Activated CD8-positive, alpha-beta T cell treated with anti-CD3 and anti-CD28 coated beads for 36 hours (primary cell): ENCODE results near the gene KDM7A. TPM values are rescaled to one million over a fixed set of nuclear protein-coding genes. Genes with fewer than 3 reads are reported as not detected.

Experiments used
- ATAC-seq: fragments of 200-7000 bp; cut with Tn5 transposase; one replicate; pipeline ENCODE4 v1.10.0; 2021; ENCODE audit warnings: mild to moderate bottlenecking, moderate library complexity
- CTCF ChIA-PET: fragments of 350-600 bp; sonication (Branson Sonifier 250); formaldehyde crosslinking; loops from one replicate; lab custom pipeline; 2021; ENCODE audit warnings: antibody characterized with exemption; lab: Charles Lee
- POLR2A ChIA-PET: fragments of 350-600 bp; sonication (Branson Sonifier 250); formaldehyde crosslinking; loops from one replicate; lab custom pipeline; 2021; ENCODE audit warnings: antibody characterized with exemption; lab: Charles Lee
- DNase-seq: peaks from one replicate; pipeline ENCODE4 v3.0.0-alpha.2; 2020
- H3K27ac Mint-ChIP-seq: one replicate; pipeline ENCODE4 v1.8.0; 2021; ENCODE audit warnings: mild to moderate bottlenecking, mixed read lengths
- H3K27me3 Mint-ChIP-seq: one replicate; pipeline ENCODE4 v1.8.0; 2021; ENCODE audit warnings: mixed read lengths
- H3K36me3 Mint-ChIP-seq: one replicate; pipeline ENCODE4 v1.8.0; 2021; ENCODE audit warnings: low read depth, mixed read lengths
- H3K4me1 Mint-ChIP-seq: one replicate; pipeline ENCODE4 v1.8.0; 2021; ENCODE audit warnings: low read depth, mixed read lengths
- H3K4me3 Mint-ChIP-seq: one replicate; pipeline ENCODE4 v1.8.0; 2021; ENCODE audit warnings: mild to moderate bottlenecking, moderate library complexity, mixed read lengths
- H3K9me3 Mint-ChIP-seq: one replicate; pipeline ENCODE4 v1.8.0; 2021; ENCODE audit warnings: mixed read lengths
- CTCF ChIP-seq: fragments of 200-600 bp; IDR thresholded peaks from one replicate; pipeline ENCODE4 v1.8.0; 2022; ENCODE audit warnings: antibody characterized with exemption, mild to moderate bottlenecking
- intact Hi-C: fragments of 100-400 bp; cut with micrococcal nuclease; formaldehyde crosslinking; loops from one replicate; pipeline ENCODE4 v1.10.0; 2022
- total RNA-seq, 2 experiments: library from RNA; stranded (reverse); gene quantifications; one replicate each; pipeline ENCODE4 v1.2.3, GENCODE V29; 2021

Gene KDM7A
- total RNA-seq, 2 experiments from 2014 or later: 21.1 to 22.9 TPM

GRCh38 chr7:140044251-140044650 is 132.5 kb downstream of the KDM7A start:
- no peaks in the 10 kb centered on the region for H3K27me3 Mint-ChIP-seq
- no peaks in the 10 kb centered on the region for H3K9me3 Mint-ChIP-seq
- no peak for TF ChIP-seq CTCF
- POLR2A ChIA-PET: no interaction called here
- ATAC-seq: no peak
- H3K4me3 Mint-ChIP-seq: no peak overlapping the region
- intact Hi-C loops: no loop called here
- H3K27ac Mint-ChIP-seq: no peak overlapping the region
- H3K4me1 Mint-ChIP-seq: peaks cover 6% of the 10 kb centered on the region
- peaks cover 8% of the 10 kb centered on the region for H3K36me3 Mint-ChIP-seq
- no peak for DNase-seq
- CTCF ChIA-PET: no interaction called here

- intact Hi-C loops: no loop called here
- Mint-ChIP-seq H3K4me1 (peaks cover 10% of the 10 kb centered on the region), H3K4me3 (no peak overlapping the region), H3K27me3 (no peaks in the 10 kb centered on the region), H3K9me3 (no peaks in the 10 kb centered on the region), H3K36me3 (peaks cover 14% of the 10 kb centered on the region), H3K27ac (no peak overlapping the region)
- POLR2A ChIA-PET: no interaction called here
- ATAC-seq (no peak), DNase-seq (no peak)
- no peak for TF ChIP-seq CTCF
- CTCF ChIA-PET: no interaction called here
Observed at GRCh38 chr7:140042386-140042670, 134.5 kb downstream of the KDM7A start.

GRCh38 chr7:140041659-140042385 is 135.0 kb downstream of the KDM7A start:
- intact Hi-C loops: no loop called here
- no peak for TF ChIP-seq CTCF
- H3K4me3 Mint-ChIP-seq: no peak overlapping the region
- no peak overlapping the region for H3K27ac Mint-ChIP-seq
- ChIA-PET POLR2A (no interaction called here), CTCF (no interaction called here)
- H3K36me3 Mint-ChIP-seq: peaks cover 16% of the 10 kb centered on the region
- H3K4me1 Mint-ChIP-seq: peaks cover 12% of the 10 kb centered on the region
- DNase-seq (no peak), ATAC-seq (no peak)
- no peaks in the 10 kb centered on the region for H3K27me3 Mint-ChIP-seq
- H3K9me3 Mint-ChIP-seq: no peaks in the 10 kb centered on the region

- CTCF ChIA-PET: no interaction called here
- Mint-ChIP-seq H3K4me3 (no peak overlapping the region), H3K27me3 (no peaks in the 10 kb centered on the region), H3K9me3 (no peaks in the 10 kb centered on the region), H3K4me1 (peaks cover 26% of the 10 kb centered on the region), H3K36me3 (peaks cover 16% of the 10 kb centered on the region), H3K27ac (no peak overlapping the region)
- intact Hi-C loops: no loop called here
- POLR2A ChIA-PET: no interaction called here
- no peak for DNase-seq
- TF ChIP-seq CTCF: no peak
- no peak for ATAC-seq
Observed at GRCh38 chr7:140039896-140040295, 136.9 kb downstream of the KDM7A start.

GRCh38 chr7:140039066-140039465 is 137.7 kb downstream of the KDM7A start:
- DNase-seq: no peak
- CTCF ChIA-PET: interaction anchor here (1.3 kb wide), 1 partner anchor 394 kb away, joined by 3 read pairs; no protein-coding TSS in a partner anchor
- intact Hi-C loops: no loop called here
- TF ChIP-seq CTCF: no peak
- no peak for ATAC-seq
- POLR2A ChIA-PET: interaction anchor here (0.7 kb wide), 1 partner anchor 566 kb away, joined by 3 read pairs; no protein-coding TSS in a partner anchor
- no peak overlapping the region for H3K27ac Mint-ChIP-seq
- H3K27me3 Mint-ChIP-seq: no peaks in the 10 kb centered on the region
- H3K4me1 Mint-ChIP-seq: peaks cover 26% of the 10 kb centered on the region
- H3K9me3 Mint-ChIP-seq: no peaks in the 10 kb centered on the region
- H3K4me3 Mint-ChIP-seq: no peak overlapping the region
- H3K36me3 Mint-ChIP-seq: peaks cover 15% of the 10 kb centered on the region
